RWPE2 (cell line): ENCODE measurements around the gene ADIRF.
"Not testable (repeated sequence)": the region's sequence is repeated elsewhere in the genome, so short reads cannot be mapped to it uniquely, and the experiment has no call there.

ENCODE experiments used
- ATAC-seq: fragments of 200-7000 bp; cut with Tn5 transposase; 3 replicates; pipeline ENCODE4 v1.9.1; 2021; ENCODE audit warnings: low read depth
- DNase-seq: peaks from one replicate; pipeline ENCODE4 v3.0.0-alpha.2; 2020; ENCODE audit warnings: low spot score
- H3K27ac ChIP-seq: fragments of 450-650 bp; 2 replicates; pipeline ENCODE4 v1.5.1; 2017; ENCODE audit warnings: mild to moderate bottlenecking; ENCODE audit not compliant: poor library complexity, severe bottlenecking
- H3K27me3 ChIP-seq: fragments of 250-450 bp; sonication (Bioruptor Pico); 2 replicates; pipeline ENCODE4 v1.5.1; 2021; ENCODE audit warnings: mild to moderate bottlenecking, moderate library complexity; ENCODE audit not compliant: insufficient read depth, poor library complexity, severe bottlenecking
- H3K36me3 ChIP-seq: fragments of 250-450 bp; sonication (Bioruptor Pico); 2 replicates; pipeline ENCODE4 v1.5.1; 2020; ENCODE audit warnings: low read depth, mild to moderate bottlenecking, moderate library complexity
- H3K4me1 ChIP-seq: fragments of 250-450 bp; sonication (Bioruptor Pico); 2 replicates; pipeline ENCODE4 v1.5.1; 2021; ENCODE audit warnings: mild to moderate bottlenecking, moderate library complexity; ENCODE audit not compliant: insufficient read depth, poor library complexity, severe bottlenecking
- H3K4me3 ChIP-seq: fragments of 250-450 bp; sonication (Bioruptor Pico); 2 replicates; pipeline ENCODE4 v1.5.1; 2021; ENCODE audit warnings: mild to moderate bottlenecking, moderate library complexity; ENCODE audit not compliant: severe bottlenecking
- H3K9me3 ChIP-seq: fragments of 250-450 bp; sonication (Bioruptor Pico); 2 replicates; pipeline ENCODE4 v1.5.1; 2021; ENCODE audit warnings: mild to moderate bottlenecking, moderate library complexity; ENCODE audit not compliant: severe bottlenecking

ADIRF gene

GRCh38 chr10:87014986-87015716 lies 46.9 kb downstream of the ADIRF start:
- not testable (repeated sequence) for H3K36me3 ChIP-seq, ATAC-seq, DNase-seq, H3K27ac ChIP-seq, H3K9me3 ChIP-seq, H3K27me3 ChIP-seq, H3K4me1 ChIP-seq, H3K4me3 ChIP-seq

- not testable (repeated sequence) for H3K27ac ChIP-seq, H3K9me3 ChIP-seq, ATAC-seq, H3K4me3 ChIP-seq, H3K36me3 ChIP-seq, H3K27me3 ChIP-seq, DNase-seq, H3K4me1 ChIP-seq
Observed at GRCh38 chr10:87018127-87018526, 49.8 kb downstream of the ADIRF start.

- not testable (repeated sequence) for H3K9me3 ChIP-seq, H3K4me1 ChIP-seq, H3K27ac ChIP-seq, H3K4me3 ChIP-seq, H3K36me3 ChIP-seq, H3K27me3 ChIP-seq, ATAC-seq, DNase-seq
Observed at GRCh38 chr10:87019066-87019465, 50.8 kb downstream of the ADIRF start.

GRCh38 chr10:87019504-87019903 lies 51.2 kb downstream of the ADIRF start:
- DNase-seq, ATAC-seq, H3K9me3 ChIP-seq, H3K4me3 ChIP-seq, H3K27ac ChIP-seq, H3K27me3 ChIP-seq, H3K36me3 ChIP-seq, H3K4me1 ChIP-seq: not testable (repeated sequence)

GRCh38 chr10:87020056-87020455 lies 51.8 kb downstream of the ADIRF start, which contains the start of gene FAM25A:
FAM25A (plus strand) TSS chr10:87020294; CDS start chr10:87020325, 31 bp downstream.
- not testable (repeated sequence) for DNase-seq, ATAC-seq, H3K36me3 ChIP-seq, H3K27me3 ChIP-seq, H3K4me3 ChIP-seq, H3K27ac ChIP-seq, H3K4me1 ChIP-seq, H3K9me3 ChIP-seq
